Measurements from ENCODE around the gene LNX2.
"Not testable (repeated sequence)": the region's sequence is repeated elsewhere in the genome, so short reads cannot be mapped to it uniquely, and the experiment has no call there.

DNA sequence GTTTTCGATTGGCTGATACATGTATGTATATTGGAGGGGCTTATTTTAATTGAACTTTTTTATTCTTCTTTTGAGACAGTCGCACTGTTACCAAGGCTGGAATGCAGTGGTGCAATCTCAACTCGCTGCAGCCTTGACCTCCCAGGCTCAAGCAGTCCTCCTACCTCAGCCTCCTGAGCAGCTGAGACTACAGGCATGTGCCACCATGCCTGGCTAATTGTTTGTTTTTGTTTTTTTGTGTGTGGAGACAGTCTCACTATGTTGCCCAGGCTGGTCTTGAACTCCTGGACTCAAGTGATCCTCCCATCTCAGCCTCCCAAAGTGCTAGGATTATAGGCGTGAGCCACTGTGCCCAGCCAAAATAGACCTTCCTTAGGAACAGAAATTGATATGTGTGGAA lies 8.4 kb upstream of the LNX2 start:
- not testable (repeated sequence) for TF ChIP-seq POLR2A, EP300 (IDR thresholded peaks at IDR 0.05)
